Stomach (tissue), 4 donors: Measurements from ENCODE around the gene CRADD.

Experiments
- EP300 ChIP-seq: sonication (generic); formaldehyde crosslinking; IDR thresholded peaks from one replicate; pipeline ENCODE4 v1.6.1; 2017; ENCODE audit warnings: antibody characterized with exemption
- POLR2A ChIP-seq, 4 donors: fragments of 450-650 bp; IDR thresholded peaks; one replicate each; pipeline ENCODE4 v1.6.1; 2016; ENCODE audit warnings: antibody characterized with exemption in 4 of 4, control low read depth in 2 of 4, mild to moderate bottlenecking in 1 of 4, moderate library complexity in 1 of 4
- POLR2AphosphoS5 ChIP-seq, 3 donors: sonication (generic); formaldehyde crosslinking; IDR thresholded peaks; one replicate each; pipeline ENCODE4 v1.6.1; 2016; ENCODE audit warnings: antibody characterized with exemption in 3 of 3
- TF ChIP-seq, protein P1 (sequence below), 7 experiments: fragments of 450-650 bp in 4 of 7; fragments of 200-600 bp in 3 of 7; sonication (generic) in 3 of 7; IDR thresholded peaks; one replicate each; pipeline ENCODE4 v1.5.1; 2016 to 2019; ENCODE audit warnings: antibody characterized with exemption in 7 of 7, control low read depth in 2 of 7, mild to moderate bottlenecking in 1 of 7

DNA sequence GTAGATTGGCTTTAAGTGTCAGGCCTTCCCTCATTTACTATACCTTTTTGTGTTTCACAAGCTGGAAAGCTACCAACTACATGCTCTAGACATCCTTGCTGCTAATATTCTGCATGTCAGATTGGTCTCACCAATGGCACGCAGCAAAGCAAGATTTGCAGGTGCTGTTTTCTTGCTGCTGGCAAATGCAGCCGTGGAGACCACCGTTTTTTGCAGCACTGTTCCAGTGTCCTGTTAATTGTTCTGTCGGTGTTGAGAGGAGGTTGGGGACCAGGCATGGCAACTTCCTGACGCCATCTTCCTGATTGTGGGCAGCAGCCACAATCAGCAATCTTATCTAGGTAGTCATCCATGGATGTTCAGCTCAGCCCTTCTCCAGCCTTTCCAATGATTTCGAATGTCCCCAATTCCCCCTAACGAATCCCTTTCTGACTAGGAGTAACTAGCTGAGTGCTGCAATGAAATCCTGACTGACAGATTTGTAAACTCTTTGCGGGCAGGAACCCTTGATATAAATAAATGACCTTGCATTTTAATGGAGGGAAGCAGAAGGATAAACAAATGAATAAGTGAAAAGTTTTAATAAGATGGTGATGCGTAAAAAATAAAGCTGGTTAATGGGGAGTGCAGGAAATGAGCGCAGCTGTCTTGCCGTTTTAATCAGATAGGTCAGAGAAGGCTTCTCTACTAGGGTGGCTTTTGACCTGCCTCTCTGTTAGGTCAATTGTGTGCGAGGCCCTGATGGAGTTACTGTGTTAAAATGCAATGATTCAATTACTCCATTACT lies 574 bp upstream of the CRADD start:
- TF ChIP-seq, protein P1, sequence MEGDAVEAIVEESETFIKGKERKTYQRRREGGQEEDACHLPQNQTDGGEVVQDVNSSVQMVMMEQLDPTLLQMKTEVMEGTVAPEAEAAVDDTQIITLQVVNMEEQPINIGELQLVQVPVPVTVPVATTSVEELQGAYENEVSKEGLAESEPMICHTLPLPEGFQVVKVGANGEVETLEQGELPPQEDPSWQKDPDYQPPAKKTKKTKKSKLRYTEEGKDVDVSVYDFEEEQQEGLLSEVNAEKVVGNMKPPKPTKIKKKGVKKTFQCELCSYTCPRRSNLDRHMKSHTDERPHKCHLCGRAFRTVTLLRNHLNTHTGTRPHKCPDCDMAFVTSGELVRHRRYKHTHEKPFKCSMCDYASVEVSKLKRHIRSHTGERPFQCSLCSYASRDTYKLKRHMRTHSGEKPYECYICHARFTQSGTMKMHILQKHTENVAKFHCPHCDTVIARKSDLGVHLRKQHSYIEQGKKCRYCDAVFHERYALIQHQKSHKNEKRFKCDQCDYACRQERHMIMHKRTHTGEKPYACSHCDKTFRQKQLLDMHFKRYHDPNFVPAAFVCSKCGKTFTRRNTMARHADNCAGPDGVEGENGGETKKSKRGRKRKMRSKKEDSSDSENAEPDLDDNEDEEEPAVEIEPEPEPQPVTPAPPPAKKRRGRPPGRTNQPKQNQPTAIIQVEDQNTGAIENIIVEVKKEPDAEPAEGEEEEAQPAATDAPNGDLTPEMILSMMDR (IDR thresholded peaks at IDR 0.05) = no peak
- TF ChIP-seq POLR2A (IDR thresholded peaks at IDR 0.05) (no peak), POLR2AphosphoS5 (IDR thresholded peaks at IDR 0.05) (no peak), EP300 (no peak)
